NOMO-1 treated with DMSO at 0.1 percent for 48 hours (cell line): ENCODE results near the gene PIRT.
"Not testable (repeated sequence)": the region's sequence is repeated elsewhere in the genome, so short reads cannot be mapped to it uniquely, and the experiment has no call there.

Experiments used
- DNase-seq: peaks from one replicate; lab custom pipeline; 2025; ENCODE audit not compliant: unreplicated experiment; lab: John Stamatoyannopoulos, UW

Gene PIRT

GRCh38 chr17:10837921-10838320 lies at the start of gene PIRT:
Gene PIRT, minus strand, starts transcription at chr17:10838087. Its CDS starts 12,442 bp downstream, at chr17:10825645.
- DNase-seq: no peak

DNA sequence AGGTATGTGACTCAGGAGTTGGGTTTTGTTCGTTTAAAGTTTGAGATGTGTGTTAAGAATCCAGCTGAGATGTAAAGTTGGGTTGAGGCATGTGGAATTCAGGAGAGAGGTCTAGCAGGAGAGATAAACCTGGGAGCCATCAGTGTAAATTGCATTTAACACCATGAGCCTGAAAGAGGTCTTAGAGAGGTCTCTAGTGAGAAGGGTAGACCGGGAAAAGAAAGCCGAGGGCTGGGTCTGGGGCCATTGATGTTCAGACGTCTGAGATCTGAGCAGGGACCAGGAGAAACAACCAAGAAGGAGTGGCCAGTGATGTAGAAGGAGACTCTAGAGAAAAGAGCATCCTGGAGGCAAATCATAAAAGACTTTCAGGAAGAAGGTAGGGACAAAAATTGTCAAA lies 44.1 kb upstream of the PIRT start:
- no peak for DNase-seq

DNA sequence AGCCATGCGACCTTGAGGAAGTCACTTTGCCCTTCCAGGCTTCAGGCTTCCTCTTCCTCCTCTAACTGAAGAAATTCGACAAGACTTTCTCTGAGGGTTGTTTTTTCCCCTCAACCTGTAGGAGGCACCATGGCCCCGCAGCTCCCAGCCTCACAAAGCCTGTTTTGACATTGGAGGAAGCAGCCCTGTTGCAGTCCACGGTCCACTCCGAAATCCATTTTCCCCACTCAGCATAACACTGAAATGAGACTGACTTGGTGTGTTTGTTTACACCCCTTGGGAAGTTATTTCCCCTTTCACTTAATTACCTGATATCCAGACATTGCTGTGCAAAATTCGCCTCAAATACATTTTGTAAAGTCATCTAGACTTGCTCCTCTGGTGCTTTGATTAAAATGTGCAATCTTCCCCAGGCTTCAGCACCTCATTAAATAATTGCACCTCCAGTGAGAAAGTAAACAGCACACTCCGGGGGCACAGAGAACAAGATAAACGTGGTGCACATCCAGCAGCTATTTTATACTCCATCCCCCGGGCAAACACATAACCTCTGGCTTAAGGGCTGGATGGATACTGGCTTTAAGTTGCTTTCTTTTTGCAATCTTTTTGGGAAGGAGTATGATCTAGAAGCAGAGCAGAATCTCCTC lies 41.4 kb upstream of the PIRT start:
- no peak for DNase-seq

DNA sequence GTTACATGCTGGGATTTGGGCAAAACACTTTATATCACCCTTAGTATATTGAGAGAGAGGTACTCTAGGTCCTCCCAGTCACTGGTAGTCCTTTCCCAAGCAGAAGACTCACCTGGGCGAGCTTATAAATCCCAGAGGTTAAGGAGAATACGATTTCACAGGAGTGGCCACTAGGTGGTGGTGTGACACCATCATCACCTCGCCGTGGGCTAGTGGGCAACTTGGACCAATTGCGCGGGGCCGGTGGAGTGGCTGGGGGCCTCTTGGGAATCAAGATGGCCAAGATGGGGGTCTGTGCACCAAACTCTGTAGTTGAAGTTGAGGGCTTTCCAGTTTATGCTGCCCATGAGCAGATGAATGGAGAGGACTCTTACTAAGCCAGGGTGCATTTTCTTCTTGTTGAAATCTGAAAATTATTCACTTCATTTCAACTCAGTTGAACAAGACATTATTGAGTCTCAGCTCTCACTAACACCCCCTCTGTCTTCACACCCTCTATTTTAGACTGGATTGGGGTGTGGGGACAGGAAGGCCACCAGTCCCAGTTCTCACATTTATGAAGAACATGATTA lies 38.2 kb upstream of the PIRT start:
- no peak for DNase-seq

DNA sequence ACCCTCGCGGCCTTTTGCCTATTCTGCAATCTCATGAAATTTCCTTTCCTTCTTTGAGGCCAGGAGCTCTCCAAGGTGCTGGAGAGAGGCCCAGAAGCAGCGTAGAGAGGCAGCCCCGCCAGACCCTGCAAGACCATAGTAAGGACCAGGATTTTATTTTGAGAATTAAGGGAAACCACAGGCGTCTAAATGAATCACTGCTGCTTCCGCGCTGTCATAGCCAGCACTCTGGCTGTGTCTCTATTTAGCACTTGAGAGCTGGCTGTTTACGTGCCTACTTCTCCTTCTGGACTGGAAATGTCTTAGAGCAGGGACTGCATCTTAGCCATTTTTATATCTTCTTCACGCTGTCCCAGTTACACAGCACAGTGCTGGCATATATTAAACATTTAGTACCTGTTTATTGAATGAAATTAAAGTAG lies 37.6 kb upstream of the PIRT start:
- peak; percentile 65 for DNase-seq

DNA sequence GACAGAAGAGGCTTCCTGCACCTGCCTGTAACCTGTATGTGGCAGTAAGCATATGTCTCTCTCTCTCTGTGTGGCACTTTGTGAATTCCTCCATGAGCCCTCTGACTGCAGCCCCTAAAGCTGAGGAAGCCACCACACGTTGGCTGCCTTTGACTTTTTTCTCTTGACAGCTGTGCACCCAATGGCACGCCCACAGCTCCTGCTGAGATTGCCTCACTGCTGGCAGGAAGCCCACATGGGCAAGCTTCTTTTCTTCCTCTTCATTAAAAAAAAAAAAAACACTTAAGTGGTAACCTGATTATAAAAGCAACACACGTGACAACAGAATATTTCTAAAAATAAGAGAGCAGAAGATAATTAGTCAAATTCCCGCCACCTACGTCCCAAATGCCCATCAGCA lies 34.0 kb upstream of the PIRT start:
- DNase-seq: no peak

DNA sequence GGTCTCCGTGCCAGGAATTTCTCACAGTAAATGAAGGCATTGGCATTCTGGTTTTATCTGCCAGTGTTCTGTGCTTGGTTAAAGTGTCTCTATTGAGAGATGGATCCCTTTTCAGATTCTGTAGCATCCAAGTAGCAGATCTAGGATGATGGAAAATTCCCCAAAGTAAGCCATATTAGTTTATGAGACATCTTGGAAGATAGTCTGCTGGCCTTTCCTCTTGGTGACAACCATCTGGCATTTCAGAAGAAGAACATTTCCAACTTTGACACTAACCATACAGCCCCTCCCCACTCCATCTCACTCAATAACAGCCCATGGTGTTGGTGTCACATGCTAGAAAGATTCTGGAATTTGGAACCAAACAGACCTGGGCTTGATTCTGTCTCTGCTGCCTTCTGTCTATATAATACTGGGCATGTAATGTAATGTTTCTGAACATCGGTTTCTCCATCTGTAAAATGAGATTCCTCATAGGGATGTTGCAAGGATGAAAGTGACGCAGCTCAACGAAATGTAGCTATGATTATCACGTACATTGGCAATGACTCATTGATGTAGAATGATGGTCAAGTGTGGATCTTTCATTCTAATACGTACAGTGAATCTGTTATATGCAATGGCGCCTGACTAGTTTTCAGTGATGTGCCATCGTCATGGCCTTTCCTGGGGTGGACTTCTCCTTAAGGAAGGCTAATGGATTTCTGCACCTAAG lies 32.6 kb upstream of the PIRT start:
- no peak for DNase-seq

GRCh38 chr17:10868744-10869143 lies 30.9 kb upstream of the PIRT start:
- DNase-seq: not testable (repeated sequence)

DNA sequence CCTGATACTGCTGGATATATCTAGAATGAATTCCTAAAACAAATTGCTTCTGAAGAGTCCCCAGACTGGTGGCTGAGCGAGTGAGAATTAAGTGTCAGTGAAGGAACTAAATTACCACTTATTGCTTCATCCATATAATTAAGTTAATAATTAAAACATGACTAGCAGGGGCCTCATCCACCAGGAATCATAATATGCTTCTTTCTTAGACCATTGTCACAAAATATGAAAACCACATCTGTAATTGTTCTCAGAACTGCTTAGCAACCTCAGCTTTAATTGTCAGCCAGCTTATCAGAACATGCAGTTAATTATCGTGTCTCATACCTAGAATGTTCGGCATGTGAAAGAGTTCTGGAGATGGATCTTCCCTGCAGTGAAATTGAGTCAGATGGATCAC lies 21.2 kb upstream of the PIRT start:
- no peak for DNase-seq

DNA sequence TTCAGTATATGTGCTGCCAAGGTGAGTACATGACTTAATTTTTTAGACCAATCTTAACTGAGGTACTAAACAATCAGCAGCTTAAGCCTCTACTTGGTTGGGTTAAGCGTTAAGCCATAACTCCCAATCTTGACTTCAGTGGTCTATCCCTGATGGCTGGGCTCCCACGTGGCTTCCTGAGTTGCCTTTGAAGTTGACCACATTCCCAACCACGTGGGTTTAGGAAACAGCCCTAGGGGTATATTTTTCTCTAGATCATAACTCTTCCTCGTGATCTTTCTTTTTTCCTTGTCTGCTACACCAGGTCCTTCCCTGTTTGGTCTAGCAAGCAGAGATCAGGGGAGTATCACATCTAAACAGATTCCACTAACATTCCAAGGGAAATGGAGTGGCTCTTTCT lies 20.1 kb upstream of the PIRT start:
- no peak for DNase-seq

DNA sequence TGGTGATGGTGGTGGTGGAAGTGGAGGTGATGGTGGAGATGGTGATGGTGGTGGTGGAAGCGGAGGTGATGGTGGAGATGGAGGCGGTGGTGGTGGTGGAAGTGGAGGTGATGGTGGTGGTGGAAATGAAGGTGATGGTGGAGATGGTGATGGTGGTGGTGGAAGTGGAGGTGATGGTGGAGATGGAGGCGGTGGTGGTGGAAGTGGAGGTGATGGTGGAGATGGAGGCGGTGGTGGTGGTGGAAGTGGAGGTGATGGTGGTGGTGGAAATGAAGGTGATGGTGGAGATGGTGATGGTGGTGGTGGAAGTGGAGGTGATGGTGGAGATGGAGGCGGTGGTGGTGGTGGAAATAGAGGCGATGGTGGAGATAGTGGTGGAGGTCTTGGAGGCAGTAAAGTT lies 8.7 kb upstream of the PIRT start:
- DNase-seq: not testable (repeated sequence)

DNA sequence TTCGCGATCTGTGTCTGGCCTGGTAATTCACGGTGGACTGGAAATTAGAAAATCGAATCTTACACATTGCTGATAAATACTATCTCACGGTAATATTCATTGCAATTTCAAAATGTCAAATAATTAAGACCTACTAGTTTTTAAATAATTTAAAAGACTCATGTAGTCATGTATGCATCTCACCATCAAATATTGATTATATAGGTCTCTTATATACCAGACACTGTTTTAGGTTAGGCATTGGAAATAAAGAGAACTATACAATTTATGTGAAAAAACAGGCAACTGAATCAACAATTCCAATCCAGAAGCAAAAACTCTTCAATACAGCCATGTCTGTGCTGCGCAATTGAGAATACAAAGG lies 7.5 kb upstream of the PIRT start:
- DNase-seq: no peak

GRCh38 chr17:10844621-10845387 lies 6.9 kb upstream of the PIRT start:
- DNase-seq: peak; percentile 40

DNA sequence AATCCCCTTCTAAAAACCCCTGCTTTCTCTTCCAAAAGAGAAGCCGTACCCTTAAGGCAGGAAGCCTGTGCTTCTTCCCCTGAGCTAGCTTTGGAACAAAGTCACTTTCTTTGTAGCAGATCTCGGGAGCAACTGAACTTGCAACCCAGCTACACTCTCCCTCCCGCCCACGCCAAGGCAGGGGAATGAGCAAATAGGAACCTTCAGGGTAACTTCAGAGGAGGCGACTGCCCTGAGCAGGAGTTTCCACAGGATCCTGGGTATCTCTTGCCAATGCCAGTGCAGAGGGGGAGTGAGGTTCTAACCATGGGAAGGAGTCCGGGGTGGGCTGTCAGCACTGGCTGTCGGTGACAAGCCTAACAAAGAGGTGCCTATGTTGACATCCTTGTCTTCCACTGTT lies 5.9 kb upstream of the PIRT start:
- no peak for DNase-seq

DNA sequence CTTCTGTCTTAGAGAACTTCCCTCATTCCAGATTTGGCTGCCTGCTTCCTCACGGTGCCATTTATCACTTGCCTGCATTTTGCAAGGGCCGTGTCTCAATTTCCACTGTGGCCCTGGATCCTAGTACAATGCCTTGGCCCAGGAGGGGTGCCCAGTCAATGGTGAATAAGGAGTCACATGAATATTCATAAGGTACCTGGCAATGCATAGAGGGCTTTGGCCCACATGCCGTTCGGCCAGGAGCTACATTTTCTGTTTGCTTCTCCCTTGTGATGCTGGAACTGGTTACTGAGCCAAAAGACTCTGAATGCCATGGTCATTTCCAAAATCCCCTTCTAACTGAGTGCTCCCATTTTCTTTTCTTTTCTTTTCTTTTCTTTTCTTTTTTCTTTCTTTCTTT lies 4.8 kb upstream of the PIRT start:
- DNase-seq: no peak

DNA sequence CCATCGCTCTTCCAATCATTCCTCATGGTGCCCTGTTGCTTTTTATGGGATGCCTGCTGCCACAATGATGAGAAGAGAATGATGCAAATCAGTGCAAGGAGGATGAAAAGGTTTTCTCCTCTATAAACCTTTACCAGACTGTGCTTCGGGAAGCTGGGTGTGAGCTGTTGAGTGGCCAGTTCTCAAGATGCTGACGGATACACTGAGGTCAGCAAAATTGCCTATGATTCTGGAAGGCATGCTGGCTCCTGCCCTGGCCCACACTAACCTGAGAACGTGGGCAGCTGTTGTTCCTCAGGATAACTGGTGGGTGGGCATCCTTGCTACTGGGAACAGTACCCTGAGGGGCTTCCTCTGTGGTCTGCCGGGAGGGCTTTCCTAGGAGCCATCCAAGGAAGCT lies 795 bp upstream of the PIRT start:
- no peak for DNase-seq

GRCh38 chr17:10836966-10837590 lies 809 bp downstream of the PIRT start:
- DNase-seq: no peak

- DNase-seq: no peak
Observed at GRCh38 chr17:10836145-10836544, 1.7 kb downstream of the PIRT start.

- no peak for DNase-seq
Observed at GRCh38 chr17:10831696-10832095, 6.2 kb downstream of the PIRT start.

- no peak for DNase-seq
Observed at GRCh38 chr17:10827898-10828552, 9.9 kb downstream of the PIRT start.

DNA sequence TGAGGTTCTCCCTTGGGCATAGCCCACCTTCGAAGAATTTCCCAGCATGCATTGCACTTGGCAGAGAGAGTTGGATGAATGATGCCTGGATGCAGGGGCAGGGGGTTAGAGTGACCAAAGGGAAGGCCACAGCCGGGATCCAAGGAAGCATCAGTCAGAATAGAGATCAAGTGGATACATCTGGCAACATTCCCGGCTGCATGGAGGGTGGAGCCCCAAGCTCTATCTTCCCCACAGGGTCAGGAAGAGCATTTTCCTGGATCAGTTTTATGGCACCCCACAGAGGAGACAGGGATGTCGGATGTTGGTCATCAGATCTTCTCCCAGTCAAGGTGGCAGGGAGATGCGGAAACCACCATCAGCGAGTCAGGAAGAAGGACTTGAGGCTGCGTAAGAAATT lies 13.0 kb downstream of the PIRT start:
- DNase-seq: no peak
